Central memory CD8-positive, alpha-beta T cell (primary cell): ENCODE measurements around the gene NSMF.

Experiments
- ATAC-seq: fragments of 150-1000 bp; cut with Tn5 transposase; replicated peaks from 2 replicates; pipeline ENCODE4 v1.10.0; 2022; ENCODE audit warnings: mild to moderate bottlenecking, moderate FRiP score, moderate number of reproducible peaks; ENCODE audit not compliant: poor library complexity, severe bottlenecking; ENCODE audit errors: extremely low read depth
- DNase-seq, 2 donors: peaks; one replicate each; pipeline ENCODE4 v3.0.0; 2021; ENCODE audit warnings: low spot score in 2 of 2
- H3K27ac Mint-ChIP-seq: one replicate; pipeline ENCODE4 v1.8.0; 2022; ENCODE audit warnings: low read depth, mild to moderate bottlenecking, moderate library complexity, mixed read lengths
- H3K27me3 Mint-ChIP-seq: one replicate; pipeline ENCODE4 v1.8.0; 2022; ENCODE audit warnings: mixed read lengths
- H3K36me3 Mint-ChIP-seq: one replicate; pipeline ENCODE4 v1.8.0; 2022; ENCODE audit warnings: mild to moderate bottlenecking, moderate library complexity, mixed read lengths; ENCODE audit not compliant: insufficient read depth
- H3K4me1 Mint-ChIP-seq: one replicate; pipeline ENCODE4 v1.8.0; 2022; ENCODE audit warnings: mixed read lengths
- H3K4me3 Mint-ChIP-seq: one replicate; pipeline ENCODE4 v1.8.0; 2022; ENCODE audit warnings: mild to moderate bottlenecking, moderate library complexity, mixed read lengths
- H3K9me3 Mint-ChIP-seq: one replicate; pipeline ENCODE4 v1.8.0; 2022; ENCODE audit warnings: mixed read lengths

NSMF gene

DNA sequence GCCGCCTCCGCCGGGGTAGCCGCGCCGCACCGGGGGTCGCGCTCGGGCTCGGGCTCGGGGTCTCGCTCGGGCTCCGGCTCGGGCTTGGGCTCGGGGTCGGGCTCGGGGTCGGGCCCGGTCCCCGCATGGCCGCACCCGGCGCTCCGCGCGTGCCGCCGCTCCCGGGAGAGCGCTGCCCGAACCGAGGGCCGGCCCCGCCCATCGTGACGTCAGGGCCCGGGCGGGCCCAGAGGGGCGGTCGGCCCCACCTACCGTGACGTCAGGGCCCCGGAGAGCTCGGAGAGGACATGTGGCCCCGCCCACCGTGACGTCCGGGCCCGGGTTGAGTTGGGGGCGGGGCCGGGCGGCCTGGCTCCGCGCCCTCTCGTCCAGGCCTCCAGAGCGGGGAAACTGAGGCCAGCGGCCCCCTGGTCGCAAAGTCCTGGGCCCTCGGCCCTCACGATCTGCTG lies at the start of gene NSMF:
TSS of gene NSMF (minus strand) at position 183 of the 449 bp plus-strand sequence. CDS start 232 bp downstream, outside the sequence.
- Mint-ChIP-seq H3K36me3 (peaks cover 5% of the 10 kb centered on the region), H3K9me3 (no peaks in the 10 kb centered on the region), H3K4me1 (peaks cover 13% of the 10 kb centered on the region), H3K27me3 (no peaks in the 10 kb centered on the region), H3K27ac (peak within 1 kb of the TSS; percentile 59), H3K4me3 (peak within 1 kb of the TSS; percentile 50)
- ATAC-seq (peak; percentile 50), DNase-seq (peak; percentile 92 to 94)

GRCh38 chr9:137506702-137507171 lies 47.6 kb upstream of the NSMF start:
- Mint-ChIP-seq H3K9me3 (no peaks in the 10 kb centered on the region), H3K4me1 (no peaks in the 10 kb centered on the region), H3K36me3 (peaks cover 13% of the 10 kb centered on the region), H3K27me3 (no peaks in the 10 kb centered on the region), H3K27ac (no peak overlapping the region), H3K4me3 (no peak overlapping the region)
- no peak for DNase-seq
- ATAC-seq: no peak

DNA sequence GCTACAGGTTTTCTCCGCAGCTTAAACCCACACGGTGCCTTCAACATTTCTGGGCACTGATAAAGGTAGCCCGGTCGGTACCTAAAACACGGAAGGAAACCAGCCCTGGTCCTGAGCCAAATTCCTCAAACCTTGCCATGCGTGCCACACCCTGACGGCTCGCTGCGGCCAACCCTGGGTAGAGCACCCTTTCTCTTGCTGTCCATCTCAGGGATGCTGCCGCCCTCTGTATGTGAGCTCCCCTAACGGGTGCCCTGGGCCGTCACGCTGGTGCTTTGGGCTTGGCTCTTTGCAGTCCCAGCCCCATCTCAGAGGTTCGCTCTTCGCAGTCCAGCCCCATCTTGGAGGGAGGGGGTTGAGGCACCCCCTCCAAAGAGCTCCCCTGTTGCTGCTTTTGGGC lies 47.1 kb upstream of the NSMF start:
- H3K27me3 Mint-ChIP-seq: no peaks in the 10 kb centered on the region
- H3K36me3 Mint-ChIP-seq: peaks cover 16% of the 10 kb centered on the region
- H3K27ac Mint-ChIP-seq: no peak overlapping the region
- ATAC-seq: no peak
- DNase-seq: no peak
- no peak overlapping the region for H3K4me3 Mint-ChIP-seq
- no peaks in the 10 kb centered on the region for H3K9me3 Mint-ChIP-seq
- H3K4me1 Mint-ChIP-seq: no peaks in the 10 kb centered on the region

GRCh38 chr9:137505421-137506140 lies 46.4 kb upstream of the NSMF start:
- DNase-seq (no peak), ATAC-seq (no peak)
- Mint-ChIP-seq H3K4me1 (no peaks in the 10 kb centered on the region), H3K9me3 (no peaks in the 10 kb centered on the region), H3K36me3 (peaks cover 16% of the 10 kb centered on the region), H3K27ac (no peak overlapping the region), H3K27me3 (no peaks in the 10 kb centered on the region), H3K4me3 (no peak overlapping the region)

DNA sequence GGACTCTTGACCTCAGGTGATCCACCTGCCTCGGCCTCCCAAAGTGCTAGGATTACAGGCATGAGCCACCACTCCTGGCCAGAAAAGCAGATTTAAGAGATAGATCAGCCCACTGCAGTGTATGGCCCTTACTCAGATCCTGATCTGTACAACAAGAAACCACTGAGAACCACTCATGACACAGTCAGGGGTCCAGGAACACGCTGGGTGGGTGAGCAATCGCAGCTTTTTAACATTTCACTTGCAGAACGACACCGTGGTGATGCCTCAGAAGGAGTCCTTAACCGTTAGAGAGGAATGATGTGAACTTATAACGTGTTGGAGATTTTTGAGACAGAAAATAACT lies 45.3 kb upstream of the NSMF start:
- peaks cover 18% of the 10 kb centered on the region for H3K36me3 Mint-ChIP-seq
- no peaks in the 10 kb centered on the region for H3K4me1 Mint-ChIP-seq
- no peaks in the 10 kb centered on the region for H3K9me3 Mint-ChIP-seq
- DNase-seq (no peak), ATAC-seq (no peak)
- no peak overlapping the region for H3K27ac Mint-ChIP-seq
- H3K4me3 Mint-ChIP-seq: no peak overlapping the region
- no peaks in the 10 kb centered on the region for H3K27me3 Mint-ChIP-seq

GRCh38 chr9:137502008-137502911 lies 43.1 kb upstream of the NSMF start:
- Mint-ChIP-seq H3K27ac (peak overlapping the region; percentile 96), H3K36me3 (peaks cover 18% of the 10 kb centered on the region), H3K27me3 (no peaks in the 10 kb centered on the region), H3K4me1 (no peaks in the 10 kb centered on the region), H3K9me3 (no peaks in the 10 kb centered on the region), H3K4me3 (peak overlapping the region; percentile 60)
- ATAC-seq (no peak), DNase-seq (no peak)

DNA sequence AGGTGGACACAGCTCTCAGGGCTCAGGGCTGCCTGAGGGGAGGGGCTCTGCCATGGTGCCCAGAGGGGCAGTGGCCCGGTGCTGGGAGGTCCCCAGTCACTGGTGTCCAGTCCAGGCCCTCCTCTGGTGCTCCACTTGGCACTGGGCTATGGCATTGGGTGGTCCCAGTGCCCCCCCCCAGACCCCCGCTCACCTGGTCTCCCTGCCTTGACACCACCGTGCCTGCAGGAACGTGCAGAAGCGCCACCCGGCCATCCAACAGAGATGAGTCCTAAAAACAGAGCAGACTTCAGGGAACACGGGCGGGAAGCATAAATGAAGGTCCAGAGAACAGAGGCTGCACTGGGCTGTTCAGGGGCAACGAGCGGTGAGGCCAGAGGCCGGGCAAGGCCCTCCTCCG lies 42.3 kb upstream of the NSMF start:
- H3K4me1 Mint-ChIP-seq: no peaks in the 10 kb centered on the region

DNA sequence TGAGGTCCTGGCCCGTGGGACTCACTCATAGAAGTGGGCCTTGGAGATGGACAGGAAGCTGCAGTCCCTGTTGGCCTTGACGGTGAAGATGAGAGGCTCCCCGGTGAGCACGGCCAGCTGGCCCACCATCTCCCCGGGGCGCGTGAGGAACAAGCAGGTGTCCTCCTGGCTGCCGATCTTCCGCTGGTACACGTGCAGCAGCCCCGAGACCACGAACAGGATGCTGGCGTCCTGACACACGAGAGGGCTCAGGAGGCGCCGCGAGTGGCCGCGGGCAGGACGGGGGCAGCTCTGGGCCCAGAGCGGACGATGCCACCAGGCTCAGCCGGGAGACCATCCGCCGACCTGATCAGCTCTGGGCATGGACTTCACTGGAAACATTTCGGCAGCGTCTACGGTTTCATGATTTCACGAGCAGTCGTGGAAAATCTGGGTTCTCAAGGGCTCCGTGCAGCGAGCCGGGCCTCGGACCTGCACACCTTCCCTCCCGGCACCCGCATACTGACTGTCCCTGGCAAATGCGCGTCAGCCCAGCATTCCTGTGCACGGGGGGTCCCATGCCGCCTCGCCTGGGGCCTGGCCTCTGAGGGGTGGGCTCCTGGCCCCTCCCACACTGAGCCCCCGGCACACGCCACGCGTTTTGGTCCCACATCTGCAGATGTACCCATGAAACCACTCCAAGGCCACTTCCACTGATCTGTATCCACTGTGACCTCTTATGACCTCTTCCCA lies 41.7 kb upstream of the NSMF start:
- ATAC-seq (no peak), DNase-seq (no peak)
- peaks cover 18% of the 10 kb centered on the region for H3K36me3 Mint-ChIP-seq
- H3K27me3 Mint-ChIP-seq: no peaks in the 10 kb centered on the region
- H3K4me1 Mint-ChIP-seq: no peaks in the 10 kb centered on the region
- H3K9me3 Mint-ChIP-seq: no peaks in the 10 kb centered on the region
- no peak overlapping the region for H3K4me3 Mint-ChIP-seq
- peak overlapping the region; percentile 72 for H3K27ac Mint-ChIP-seq

More for the DNA sequence above, 42.3 kb upstream of the NSMF start:
- H3K9me3 Mint-ChIP-seq: no peaks in the 10 kb centered on the region
- H3K4me3 Mint-ChIP-seq: peak overlapping the region; percentile 60
- ATAC-seq (no peak), DNase-seq (no peak)
- peak overlapping the region; percentile 96 for H3K27ac Mint-ChIP-seq
- H3K36me3 Mint-ChIP-seq: peaks cover 18% of the 10 kb centered on the region
- H3K27me3 Mint-ChIP-seq: no peaks in the 10 kb centered on the region

GRCh38 chr9:137499858-137500661 lies 40.9 kb upstream of the NSMF start:
- Mint-ChIP-seq H3K9me3 (no peaks in the 10 kb centered on the region), H3K27ac (peak overlapping the region; percentile 72), H3K4me1 (no peaks in the 10 kb centered on the region), H3K27me3 (no peaks in the 10 kb centered on the region), H3K36me3 (peaks cover 18% of the 10 kb centered on the region), H3K4me3 (no peak overlapping the region)
- DNase-seq (no peak), ATAC-seq (no peak)

DNA sequence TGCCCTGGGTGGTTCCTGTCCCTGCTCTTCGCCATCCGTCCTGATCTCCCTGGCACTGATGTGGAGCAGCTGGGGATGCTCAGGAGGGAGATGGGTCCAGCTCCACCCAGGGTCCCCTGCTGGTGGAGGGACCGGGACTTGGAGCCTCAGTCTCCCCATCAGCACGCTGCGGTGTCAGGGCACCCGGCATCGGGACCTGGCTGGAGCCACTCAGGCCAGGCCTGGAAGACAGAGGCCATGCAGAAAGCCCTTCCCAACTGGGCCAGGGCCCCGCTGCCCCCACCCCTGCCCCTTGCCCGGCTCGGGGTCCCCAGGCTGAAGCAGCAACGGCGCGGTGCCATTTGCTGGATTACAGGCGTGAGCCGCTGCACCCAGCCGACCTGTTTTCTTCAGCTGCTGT lies 40.3 kb upstream of the NSMF start:
- no peak for DNase-seq
- no peak for ATAC-seq
- no peaks in the 10 kb centered on the region for H3K9me3 Mint-ChIP-seq
- H3K27me3 Mint-ChIP-seq: no peaks in the 10 kb centered on the region
- H3K4me1 Mint-ChIP-seq: no peaks in the 10 kb centered on the region
- no peak overlapping the region for H3K27ac Mint-ChIP-seq
- H3K36me3 Mint-ChIP-seq: peaks cover 18% of the 10 kb centered on the region
- no peak overlapping the region for H3K4me3 Mint-ChIP-seq

DNA sequence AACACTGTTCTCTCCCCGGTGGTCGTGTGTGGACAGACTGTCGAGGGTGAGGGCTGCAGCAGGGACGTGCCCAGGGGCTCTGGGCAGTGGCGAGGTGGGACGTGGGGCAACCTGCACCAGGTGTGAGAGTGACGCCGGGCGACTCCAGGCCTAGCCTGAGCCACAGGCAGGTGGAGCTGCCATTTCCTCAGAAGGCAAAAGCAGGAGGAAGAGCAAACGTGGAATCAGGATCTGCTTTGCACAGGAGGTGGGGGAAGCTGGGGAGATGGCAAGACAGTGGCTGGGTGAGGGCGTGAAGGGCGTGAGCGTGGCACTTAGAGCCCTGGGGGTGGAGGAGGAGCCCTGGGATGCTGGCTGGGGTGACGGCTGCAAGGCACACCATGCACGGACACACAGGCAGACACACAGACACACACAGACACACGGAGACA lies 39.6 kb upstream of the NSMF start:
- no peak for ATAC-seq
- H3K9me3 Mint-ChIP-seq: no peaks in the 10 kb centered on the region
- H3K27me3 Mint-ChIP-seq: no peaks in the 10 kb centered on the region
- no peak for DNase-seq
- peaks cover 20% of the 10 kb centered on the region for H3K36me3 Mint-ChIP-seq
- no peak overlapping the region for H3K4me3 Mint-ChIP-seq
- no peaks in the 10 kb centered on the region for H3K4me1 Mint-ChIP-seq
- no peak overlapping the region for H3K27ac Mint-ChIP-seq
